Measurements from ENCODE around the gene TRMT61A.

TRMT61A gene

DNA sequence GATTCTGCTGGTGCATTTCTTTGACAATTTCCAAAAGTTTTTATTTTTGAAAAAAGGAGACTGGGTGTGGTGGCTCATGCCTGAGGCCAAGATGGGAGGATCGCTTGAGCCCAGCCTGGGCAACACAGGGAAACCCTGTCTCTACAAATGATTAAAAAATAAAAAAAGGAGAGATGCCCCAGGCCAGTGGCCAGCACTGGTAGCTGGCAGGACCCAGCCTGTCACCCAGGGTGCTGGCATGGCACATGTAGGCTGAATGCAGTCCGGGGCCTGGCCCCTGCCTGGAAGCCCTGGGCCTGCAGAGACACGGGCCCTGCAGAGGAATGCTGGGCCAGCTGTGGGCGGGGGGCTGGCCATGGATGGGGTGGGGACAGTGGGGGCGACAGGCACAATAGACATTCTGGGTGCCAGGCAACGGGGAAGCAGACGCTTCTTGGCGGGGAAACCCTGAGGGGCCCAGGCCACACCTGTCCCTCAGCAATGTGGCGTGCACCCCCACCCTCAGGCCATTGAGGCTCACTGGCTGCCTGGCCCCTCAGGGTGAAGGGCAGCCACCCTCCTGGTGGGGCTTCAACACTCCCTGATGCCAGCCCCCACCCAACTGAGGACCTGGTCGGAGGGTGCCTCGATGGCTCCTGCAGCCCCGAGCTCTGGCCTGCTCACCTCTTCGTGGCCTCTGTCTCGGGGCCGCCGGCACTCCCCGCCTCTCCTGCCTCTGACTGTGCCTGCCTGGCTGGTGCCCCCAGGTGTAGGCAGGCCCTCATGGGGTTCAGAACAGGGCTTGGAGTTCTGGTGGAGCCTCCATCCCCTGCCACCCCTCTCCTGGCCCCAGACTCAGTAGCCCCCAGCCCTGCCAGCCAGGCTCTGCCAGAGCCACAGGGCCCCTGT is 12.1 kb downstream of the TRMT61A start:
- H3K79me2 ChIP-seq (ENCODE audit: insufficient read depth, low read length) = no peaks in the 10 kb centered on the region
- no peak overlapping the region for H2AFZ ChIP-seq (ENCODE audit: low read depth, low read length, severe bottlenecking)
- H3K9ac ChIP-seq (ENCODE audit: low read length) = no peak overlapping the region
- no peak overlapping the region for H3K4me3 ChIP-seq (ENCODE audit: insufficient read depth, low read length, poor library complexity, severe bottlenecking)
- no peak overlapping the region for H3K4me2 ChIP-seq (ENCODE audit: low read depth, low read length, poor library complexity, severe bottlenecking)
- TF ChIP-seq EZH2phosphoT487 (conservative IDR thresholded peaks at IDR 0.05; ENCODE audit: low read length) = no peak
- TF ChIP-seq, protein P1, sequence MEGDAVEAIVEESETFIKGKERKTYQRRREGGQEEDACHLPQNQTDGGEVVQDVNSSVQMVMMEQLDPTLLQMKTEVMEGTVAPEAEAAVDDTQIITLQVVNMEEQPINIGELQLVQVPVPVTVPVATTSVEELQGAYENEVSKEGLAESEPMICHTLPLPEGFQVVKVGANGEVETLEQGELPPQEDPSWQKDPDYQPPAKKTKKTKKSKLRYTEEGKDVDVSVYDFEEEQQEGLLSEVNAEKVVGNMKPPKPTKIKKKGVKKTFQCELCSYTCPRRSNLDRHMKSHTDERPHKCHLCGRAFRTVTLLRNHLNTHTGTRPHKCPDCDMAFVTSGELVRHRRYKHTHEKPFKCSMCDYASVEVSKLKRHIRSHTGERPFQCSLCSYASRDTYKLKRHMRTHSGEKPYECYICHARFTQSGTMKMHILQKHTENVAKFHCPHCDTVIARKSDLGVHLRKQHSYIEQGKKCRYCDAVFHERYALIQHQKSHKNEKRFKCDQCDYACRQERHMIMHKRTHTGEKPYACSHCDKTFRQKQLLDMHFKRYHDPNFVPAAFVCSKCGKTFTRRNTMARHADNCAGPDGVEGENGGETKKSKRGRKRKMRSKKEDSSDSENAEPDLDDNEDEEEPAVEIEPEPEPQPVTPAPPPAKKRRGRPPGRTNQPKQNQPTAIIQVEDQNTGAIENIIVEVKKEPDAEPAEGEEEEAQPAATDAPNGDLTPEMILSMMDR (IDR thresholded peaks at IDR 0.05; ENCODE audit: insufficient read depth, low read length, poor library complexity, severe bottlenecking) = no peak
- H4K20me1 ChIP-seq (ENCODE audit: low read depth, low read length) = no peaks in the 10 kb centered on the region
- H3K36me3 ChIP-seq (ENCODE audit: low read length) = no peaks in the 10 kb centered on the region
- H3K9me3 ChIP-seq (ENCODE audit: insufficient read depth, low read length) = no peaks in the 10 kb centered on the region
- H3K9me2 ChIP-seq (replicated peaks; ENCODE audit: insufficient read depth, low read length) = no peaks in the 10 kb centered on the region
- H3K27me3 ChIP-seq (ENCODE audit: low read length) = no peaks in the 10 kb centered on the region
- no peak overlapping the region for H3K27ac ChIP-seq (ENCODE audit: low read depth, low read length)
- no peaks in the 10 kb centered on the region for H3F3A ChIP-seq (ENCODE audit: insufficient read depth)

DNA sequence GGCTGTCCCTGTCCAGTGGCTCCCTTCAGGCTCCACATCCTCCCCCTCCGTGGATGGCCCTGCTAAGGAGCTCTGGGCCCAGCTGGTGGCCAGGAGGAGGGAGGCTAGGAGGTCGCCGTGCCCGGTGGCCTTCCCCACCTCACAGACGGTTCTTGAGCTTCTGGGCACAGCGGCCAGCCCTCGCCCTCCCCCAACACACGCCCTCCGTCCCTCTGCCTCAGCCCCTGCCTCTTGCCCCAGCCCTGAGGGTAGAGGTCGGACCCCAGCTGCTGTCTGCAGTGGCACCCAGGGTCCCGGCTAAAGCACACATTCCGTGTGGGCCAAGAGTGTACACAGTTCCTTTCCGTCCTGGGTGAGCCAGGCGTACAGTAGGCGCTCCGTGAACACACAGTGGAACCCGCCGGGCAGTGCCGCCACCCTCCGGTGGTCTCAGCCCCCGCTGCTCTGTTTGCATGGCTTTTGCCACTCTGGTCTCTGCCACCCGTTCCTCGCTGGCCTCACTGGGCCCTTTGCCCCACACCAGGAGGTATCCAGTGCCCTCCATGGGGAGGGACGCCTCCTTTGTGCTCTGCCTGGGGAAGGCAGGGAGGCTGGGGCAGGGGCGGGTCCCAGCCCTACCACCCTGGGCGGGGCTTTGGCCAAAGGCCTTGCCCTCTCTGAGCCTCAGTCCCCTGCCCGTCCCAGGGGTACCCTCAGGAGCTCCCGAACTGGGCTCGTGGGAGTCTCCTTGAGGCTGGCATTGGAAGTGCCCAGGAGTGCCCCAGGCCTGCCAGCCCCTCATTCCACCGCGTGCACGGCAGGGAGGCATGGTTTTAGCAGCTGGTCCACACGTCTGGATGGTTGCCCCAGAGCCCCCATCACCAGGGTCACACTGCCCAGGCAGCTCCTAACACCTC is 13.0 kb downstream of the TRMT61A start:
- TF ChIP-seq, protein P1 (IDR thresholded peaks at IDR 0.05; ENCODE audit: insufficient read depth, low read length, poor library complexity, severe bottlenecking) = no peak
- TF ChIP-seq EZH2phosphoT487 (conservative IDR thresholded peaks at IDR 0.05; ENCODE audit: low read length) = no peak
- no peaks in the 10 kb centered on the region for H3K9me2 ChIP-seq (replicated peaks; ENCODE audit: insufficient read depth, low read length)
- no peak overlapping the region for H3K27ac ChIP-seq (ENCODE audit: low read depth, low read length)
- H3F3A ChIP-seq (ENCODE audit: insufficient read depth) = no peaks in the 10 kb centered on the region
- no peak overlapping the region for H3K4me3 ChIP-seq (ENCODE audit: insufficient read depth, low read length, poor library complexity, severe bottlenecking)
- H3K9ac ChIP-seq (ENCODE audit: low read length) = no peak overlapping the region
- no peaks in the 10 kb centered on the region for H3K9me3 ChIP-seq (ENCODE audit: insufficient read depth, low read length)
- no peaks in the 10 kb centered on the region for H3K27me3 ChIP-seq (ENCODE audit: low read length)
- H4K20me1 ChIP-seq (ENCODE audit: low read depth, low read length) = no peaks in the 10 kb centered on the region
- H3K79me2 ChIP-seq (ENCODE audit: insufficient read depth, low read length) = no peaks in the 10 kb centered on the region
- no peak overlapping the region for H3K4me2 ChIP-seq (ENCODE audit: low read depth, low read length, poor library complexity, severe bottlenecking)
- no peak overlapping the region for H2AFZ ChIP-seq (ENCODE audit: low read depth, low read length, severe bottlenecking)
- no peaks in the 10 kb centered on the region for H3K36me3 ChIP-seq (ENCODE audit: low read length)

- Histone ChIP-seq H3F3A (ENCODE audit: insufficient read depth) (no peaks in the 10 kb centered on the region), H3K27ac (ENCODE audit: low read depth, low read length) (no peak overlapping the region), H3K9ac (ENCODE audit: low read length) (no peak overlapping the region)
These were observed 13.7 kb downstream of the TRMT61A start for GRCh38 chr14:103542605-103543088.

More at GRCh38 chr14:103542605-103543088, 13.7 kb downstream of the TRMT61A start:
- Histone ChIP-seq H3K9me2 (replicated peaks; ENCODE audit: insufficient read depth, low read length) (no peaks in the 10 kb centered on the region), H3K4me2 (ENCODE audit: low read depth, low read length, poor library complexity, severe bottlenecking) (no peak overlapping the region), H3K27me3 (ENCODE audit: low read length) (no peaks in the 10 kb centered on the region), H3K36me3 (ENCODE audit: low read length) (no peaks in the 10 kb centered on the region), H2AFZ (ENCODE audit: low read depth, low read length, severe bottlenecking) (no peak overlapping the region), H3K4me3 (ENCODE audit: insufficient read depth, low read length, poor library complexity, severe bottlenecking) (no peak overlapping the region), H3K79me2 (ENCODE audit: insufficient read depth, low read length) (no peaks in the 10 kb centered on the region), H4K20me1 (ENCODE audit: low read depth, low read length) (no peaks in the 10 kb centered on the region), H3K9me3 (ENCODE audit: insufficient read depth, low read length) (no peaks in the 10 kb centered on the region)
- TF ChIP-seq EZH2phosphoT487 (conservative IDR thresholded peaks at IDR 0.05; ENCODE audit: low read length) = no peak
- TF ChIP-seq, protein P1 (IDR thresholded peaks at IDR 0.05; ENCODE audit: insufficient read depth, low read length, poor library complexity, severe bottlenecking) = no peak

All from SU-DHL-6 (cell line).